ENCODE measurements around the gene GABRB2.

Gene GABRB2

GRCh38 chr5:161274951-161275350, 271.6 kb downstream of the GABRB2 start:
- TF ChIP-seq REST (IDR thresholded peaks at IDR 0.05; ENCODE audit: insufficient read depth in 1 of 2, low read depth in 2 of 2, low read length in 2 of 2): no peak
- no peak for TF ChIP-seq TAF1 (IDR thresholded peaks at IDR 0.05; ENCODE audit: borderline replicate concordance, insufficient read depth, low read length)
- no peak for TF ChIP-seq SIN3A (IDR thresholded peaks at IDR 0.05; ENCODE audit: borderline replicate concordance, insufficient read depth, low read length)
- no peak for TF ChIP-seq FOXP2 (optimal IDR thresholded peaks at IDR 0.05; ENCODE audit: borderline replicate concordance, extremely low read depth, extremely low read length, insufficient read depth)
- no peak for TF ChIP-seq POLR2AphosphoS5 (IDR thresholded peaks at IDR 0.05; ENCODE audit: low read depth, low read length)

GRCh38 chr5:161273410-161273809, 273.1 kb downstream of the GABRB2 start:
- TF ChIP-seq TAF1 (IDR thresholded peaks at IDR 0.05; ENCODE audit: borderline replicate concordance, insufficient read depth, low read length) (no peak), REST (IDR thresholded peaks at IDR 0.05; ENCODE audit: insufficient read depth in 1 of 2, low read depth in 2 of 2, low read length in 2 of 2) (no peak), FOXP2 (optimal IDR thresholded peaks at IDR 0.05; ENCODE audit: borderline replicate concordance, extremely low read depth, extremely low read length, insufficient read depth) (no peak), SIN3A (IDR thresholded peaks at IDR 0.05; ENCODE audit: borderline replicate concordance, insufficient read depth, low read length) (no peak), POLR2AphosphoS5 (IDR thresholded peaks at IDR 0.05; ENCODE audit: low read depth, low read length) (no peak)

- TF ChIP-seq FOXP2 (optimal IDR thresholded peaks at IDR 0.05; ENCODE audit: borderline replicate concordance, extremely low read depth, extremely low read length, insufficient read depth) (no peak), TAF1 (IDR thresholded peaks at IDR 0.05; ENCODE audit: borderline replicate concordance, insufficient read depth, low read length) (no peak), REST (IDR thresholded peaks at IDR 0.05; ENCODE audit: insufficient read depth in 1 of 2, low read depth in 2 of 2, low read length in 2 of 2) (no peak), POLR2AphosphoS5 (IDR thresholded peaks at IDR 0.05; ENCODE audit: low read depth, low read length) (no peak), SIN3A (IDR thresholded peaks at IDR 0.05; ENCODE audit: borderline replicate concordance, insufficient read depth, low read length) (no peak)
Measured at GRCh38 chr5:161271816-161272215, 274.7 kb downstream of the GABRB2 start.

- TF ChIP-seq FOXP2 (optimal IDR thresholded peaks at IDR 0.05; ENCODE audit: borderline replicate concordance, extremely low read depth, extremely low read length, insufficient read depth) (no peak), POLR2AphosphoS5 (IDR thresholded peaks at IDR 0.05; ENCODE audit: low read depth, low read length) (no peak), REST (IDR thresholded peaks at IDR 0.05; ENCODE audit: insufficient read depth in 1 of 2, low read depth in 2 of 2, low read length in 2 of 2) (no peak), TAF1 (IDR thresholded peaks at IDR 0.05; ENCODE audit: borderline replicate concordance, insufficient read depth, low read length) (no peak)
Measured at GRCh38 chr5:161269125-161269524, 277.4 kb downstream of the GABRB2 start.

GRCh38 chr5:161266954-161267353, 279.6 kb downstream of the GABRB2 start:
- TF ChIP-seq POLR2AphosphoS5 (IDR thresholded peaks at IDR 0.05; ENCODE audit: low read depth, low read length) (no peak), TAF1 (IDR thresholded peaks at IDR 0.05; ENCODE audit: borderline replicate concordance, insufficient read depth, low read length) (no peak), REST (IDR thresholded peaks at IDR 0.05; ENCODE audit: insufficient read depth in 1 of 2, low read depth in 2 of 2, low read length in 2 of 2) (no peak), FOXP2 (optimal IDR thresholded peaks at IDR 0.05; ENCODE audit: borderline replicate concordance, extremely low read depth, extremely low read length, insufficient read depth) (no peak), SIN3A (IDR thresholded peaks at IDR 0.05; ENCODE audit: borderline replicate concordance, insufficient read depth, low read length) (no peak)

Data from PFSK-1 (cell line).